HepG2 (cell line): ENCODE measurements around the gene TRIO. TPM values are rescaled to one million over a fixed set of nuclear protein-coding genes. Genes with fewer than 3 reads are reported as not detected.

Experiments
- CEBPG ChIP-seq: IDR thresholded peaks from 2 replicates; pipeline ENCODE4 v1.6.1; 2016
- ETS1 ChIP-seq: sonication (generic); formaldehyde crosslinking; IDR thresholded peaks from 2 replicates; pipeline ENCODE4 v1.4.0; 2020; ENCODE audit warnings: missing genetic modification reagents
- HBP1 ChIP-seq: IDR thresholded peaks from 2 replicates; pipeline ENCODE4 v1.6.1; 2016; ENCODE audit warnings: low read depth, control low read depth
- KDM5B ChIP-seq: sonication (generic); formaldehyde crosslinking; IDR thresholded peaks from 2 replicates; pipeline ENCODE4 v1.4.0; 2020; ENCODE audit warnings: missing genetic modification reagents, mild to moderate bottlenecking, borderline replicate concordance
- KMT2A ChIP-seq: sonication (generic); formaldehyde crosslinking; IDR thresholded peaks from 2 replicates; pipeline ENCODE4 v1.4.0; 2020; ENCODE audit warnings: missing genetic modification reagents
- LCORL ChIP-seq, 2 experiments: fragments of 450-650 bp in 1 of 2; sonication (generic) in 1 of 2; formaldehyde crosslinking in 1 of 2; IDR thresholded peaks; 2 replicates each; pipeline versions ENCODE4 v1.5.0 to v1.6.1; 2017 to 2020; ENCODE audit warnings: antibody characterized with exemption in 1 of 2, missing genetic modification reagents in 1 of 2
- MED8 ChIP-seq: sonication (generic); formaldehyde crosslinking; IDR thresholded peaks from 2 replicates; pipeline ENCODE4 v1.8.1; 2023; ENCODE audit warnings: mild to moderate bottlenecking, missing genetic modification reagents; ENCODE audit not compliant: insufficient replicate concordance
- NCOA5 ChIP-seq: sonication (generic); formaldehyde crosslinking; IDR thresholded peaks from 2 replicates; pipeline ENCODE4 v1.4.0; 2020; ENCODE audit warnings: missing genetic modification reagents
- RARA ChIP-seq: IDR thresholded peaks from 2 replicates; pipeline ENCODE4 v1.6.1; 2016; ENCODE audit warnings: missing genetic modification reagents, missing compliant biosample characterization
- RBAK ChIP-seq: sonication (generic); formaldehyde crosslinking; IDR thresholded peaks from 2 replicates; pipeline ENCODE4 v1.5.1; 2020; ENCODE audit warnings: mild to moderate bottlenecking, missing genetic modification reagents
- RELA ChIP-seq: sonication (generic); formaldehyde crosslinking; IDR thresholded peaks from 2 replicates; pipeline ENCODE4 v1.4.0; 2020; ENCODE audit warnings: missing genetic modification reagents
- SNAI1 ChIP-seq: sonication (generic); formaldehyde crosslinking; IDR thresholded peaks from 2 replicates; pipeline ENCODE4 v1.5.0; 2020; ENCODE audit warnings: mild to moderate bottlenecking, missing genetic modification reagents, borderline replicate concordance
- XBP1 ChIP-seq: sonication (generic); formaldehyde crosslinking; IDR thresholded peaks from 2 replicates; pipeline ENCODE4 v1.5.0; 2020; ENCODE audit warnings: missing genetic modification reagents
- XRCC5 ChIP-seq: fragments of 200-400 bp; formaldehyde crosslinking; optimal IDR thresholded peaks from 2 replicates; pipeline ENCODE3; 2017; ENCODE audit warnings: mild to moderate bottlenecking, low read length
- ZBTB20 ChIP-seq: sonication (generic); formaldehyde crosslinking; IDR thresholded peaks from 2 replicates; pipeline ENCODE4 v1.8.1; 2023; ENCODE audit warnings: missing genetic modification reagents, low read depth, mild to moderate bottlenecking, borderline replicate concordance
- ZBTB49 ChIP-seq: sonication (generic); formaldehyde crosslinking; IDR thresholded peaks from 2 replicates; pipeline ENCODE4 v1.4.0; 2020; ENCODE audit warnings: missing genetic modification reagents, borderline replicate concordance
- ZMYM2 ChIP-seq: sonication (generic); formaldehyde crosslinking; IDR thresholded peaks from 2 replicates; pipeline ENCODE4 v1.8.0; 2022; ENCODE audit warnings: mild to moderate bottlenecking, missing genetic modification reagents
- ZNF121 ChIP-seq: sonication (generic); formaldehyde crosslinking; IDR thresholded peaks from 2 replicates; pipeline ENCODE4 v1.5.0; 2020; ENCODE audit warnings: mild to moderate bottlenecking, missing genetic modification reagents
- ZNF138 ChIP-seq: sonication (generic); formaldehyde crosslinking; IDR thresholded peaks from 2 replicates; pipeline ENCODE4 v1.5.0; 2020; ENCODE audit warnings: mild to moderate bottlenecking, low read depth, missing genetic modification reagents
- ZNF382 ChIP-seq: sonication (generic); formaldehyde crosslinking; IDR thresholded peaks from 2 replicates; pipeline ENCODE4 v1.5.0; 2020; ENCODE audit warnings: missing genetic modification reagents, mild to moderate bottlenecking, borderline replicate concordance
- ZNF574 ChIP-seq: sonication (generic); formaldehyde crosslinking; IDR thresholded peaks from 2 replicates; pipeline ENCODE4 v1.4.0; 2020; ENCODE audit warnings: missing genetic modification reagents
- ZNF670 ChIP-seq: sonication (generic); formaldehyde crosslinking; IDR thresholded peaks from 2 replicates; pipeline ENCODE4 v1.8.0; 2022; ENCODE audit warnings: mild to moderate bottlenecking, missing genetic modification reagents, borderline replicate concordance
- polyA plus RNA-seq, 8 experiments: library from polyadenylated mRNA; depleted of rRNA in 3 of 8; stranded (reverse) in 7 of 8; unstranded in 1 of 8; fragments of >200 nt; fragmentation: Illumina TruSeq in 4 of 8; extraction: Trizol in 4 of 8; gene quantifications; 2 replicates each; pipeline versions ENCODE4 v1.2.1 to v1.2.3, GENCODE V29; 2011 to 2016; ENCODE audit warnings: low read depth in 4 of 8, missing spikeins in 1 of 8, mixed read lengths in 1 of 8; ENCODE audit not compliant: insufficient read depth in 1 of 8
- total RNA-seq, 5 experiments: library from RNA; depleted of rRNA; stranded (reverse); fragments of >200 nt; fragmentation: Illumina TruSeq; extraction: Trizol; gene quantifications; 2 replicates each; pipeline ENCODE4 v1.2.3, GENCODE V29; 2016; ENCODE audit warnings: low read depth in 1 of 5
- TF ChIP-seq, protein P1 (sequence below): sonication (generic); formaldehyde crosslinking; conservative IDR thresholded peaks from 2 replicates; pipeline ENCODE4 v1.8.0; 2022; ENCODE audit warnings: missing genetic modification reagents

The TRIO gene
- total and polyA plus RNA-seq, 2 of the 13 experiments (the other 11 are each of a cell fraction or from before 2014, with no cell fraction given), result 45.2 to 45.9 TPM

DNA sequence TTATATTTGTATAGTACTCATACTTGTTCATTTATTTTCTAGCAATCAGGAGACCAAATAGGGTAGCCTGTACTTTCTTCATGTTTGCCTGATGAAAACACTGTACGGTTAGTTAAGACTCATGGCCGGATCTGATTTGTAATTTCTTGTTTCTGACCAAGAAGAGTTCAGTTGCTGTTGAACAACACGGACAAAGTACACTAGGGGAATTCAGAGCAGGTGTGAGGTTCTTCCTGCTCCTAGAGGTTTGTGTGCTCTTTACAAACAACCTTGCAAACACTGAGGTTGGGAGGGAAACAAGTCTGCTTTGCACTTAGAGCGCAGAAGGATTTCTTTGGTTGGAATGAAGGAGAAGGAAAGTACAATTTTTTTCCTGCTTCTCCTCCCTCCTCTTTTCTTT lies 69.7 kb downstream of the TRIO start (continued):
- TF ChIP-seq ETS1 (CRISPR knock-in tag), result no peak
- TF ChIP-seq ZNF670 (CRISPR knock-in tag), result no peak
- no peak for TF ChIP-seq NCOA5 (CRISPR knock-in tag)
- no peak for TF ChIP-seq MED8 (CRISPR knock-in tag)
- TF ChIP-seq RELA, result no peak
- no peak for TF ChIP-seq SNAI1 (CRISPR knock-in tag)
- no peak for TF ChIP-seq XRCC5
- TF ChIP-seq ZNF121, result no peak
- TF ChIP-seq ZMYM2 (CRISPR knock-in tag), result no peak
- TF ChIP-seq HBP1 (CRISPR knock-in tag), result no peak
- TF ChIP-seq ZNF382, result no peak
- no peak for TF ChIP-seq ZBTB49
- TF ChIP-seq XBP1 (CRISPR knock-in tag), result no peak
- no peak for TF ChIP-seq KDM5B (CRISPR knock-in tag)
- TF ChIP-seq RARA, result peak; percentile 82
- peak; percentile 68 for TF ChIP-seq CEBPG
- no peak for TF ChIP-seq ZNF138 (CRISPR knock-in tag)
- no peak for TF ChIP-seq RBAK (CRISPR knock-in tag)
- no peak for TF ChIP-seq KMT2A (CRISPR knock-in tag)
- TF ChIP-seq, protein P1, sequence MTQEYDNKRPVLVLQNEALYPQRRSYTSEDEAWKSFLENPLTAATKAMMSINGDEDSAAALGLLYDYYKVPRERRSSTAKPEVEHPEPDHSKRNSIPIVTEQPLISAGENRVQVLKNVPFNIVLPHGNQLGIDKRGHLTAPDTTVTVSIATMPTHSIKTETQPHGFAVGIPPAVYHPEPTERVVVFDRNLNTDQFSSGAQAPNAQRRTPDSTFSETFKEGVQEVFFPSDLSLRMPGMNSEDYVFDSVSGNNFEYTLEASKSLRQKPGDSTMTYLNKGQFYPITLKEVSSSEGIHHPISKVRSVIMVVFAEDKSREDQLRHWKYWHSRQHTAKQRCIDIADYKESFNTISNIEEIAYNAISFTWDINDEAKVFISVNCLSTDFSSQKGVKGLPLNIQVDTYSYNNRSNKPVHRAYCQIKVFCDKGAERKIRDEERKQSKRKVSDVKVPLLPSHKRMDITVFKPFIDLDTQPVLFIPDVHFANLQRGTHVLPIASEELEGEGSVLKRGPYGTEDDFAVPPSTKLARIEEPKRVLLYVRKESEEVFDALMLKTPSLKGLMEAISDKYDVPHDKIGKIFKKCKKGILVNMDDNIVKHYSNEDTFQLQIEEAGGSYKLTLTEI (CRISPR knock-in tag), result no peak
- no peak for TF ChIP-seq LCORL (IDR thresholded peaks at IDR 0.05)
- TF ChIP-seq LCORL (CRISPR knock-in tag; IDR thresholded peaks at IDR 0.05), result no peak
- no peak for TF ChIP-seq ZBTB20 (CRISPR knock-in tag)
- no peak for TF ChIP-seq ZNF574 (CRISPR knock-in tag)
